GM21367 (cell line): ENCODE measurements around the gene MUC22.
"Not testable (repeated sequence)": the region's sequence is repeated elsewhere in the genome, so short reads cannot be mapped to it uniquely, and the experiment has no call there.

Experiments used
- ATAC-seq: cut with Tn5 transposase; IDR thresholded peaks from one replicate; pipeline ENCODE4 v1.9.1; 2021; ENCODE audit not compliant: unreplicated experiment

The MUC22 gene

DNA sequence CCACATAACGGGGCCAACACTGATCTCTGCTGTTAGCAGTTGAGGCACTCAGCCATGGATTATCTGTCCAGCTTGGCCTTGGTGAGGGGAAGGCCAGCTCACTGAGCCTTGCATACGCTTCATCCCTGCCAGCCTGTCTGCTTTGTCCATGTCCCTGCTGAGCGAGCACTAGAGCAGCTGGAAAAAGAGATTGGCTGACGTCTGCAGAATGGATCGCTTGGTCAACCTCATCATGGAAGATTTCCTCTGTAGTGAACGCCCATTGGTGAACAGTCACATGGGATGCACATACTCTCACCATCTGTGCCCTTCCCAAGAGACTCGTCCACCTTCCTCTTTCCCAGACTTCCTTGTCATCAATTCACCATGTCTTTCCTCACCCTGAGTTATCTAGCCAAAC lies 26.9 kb downstream of the MUC22 start:
- no peak for ATAC-seq

DNA sequence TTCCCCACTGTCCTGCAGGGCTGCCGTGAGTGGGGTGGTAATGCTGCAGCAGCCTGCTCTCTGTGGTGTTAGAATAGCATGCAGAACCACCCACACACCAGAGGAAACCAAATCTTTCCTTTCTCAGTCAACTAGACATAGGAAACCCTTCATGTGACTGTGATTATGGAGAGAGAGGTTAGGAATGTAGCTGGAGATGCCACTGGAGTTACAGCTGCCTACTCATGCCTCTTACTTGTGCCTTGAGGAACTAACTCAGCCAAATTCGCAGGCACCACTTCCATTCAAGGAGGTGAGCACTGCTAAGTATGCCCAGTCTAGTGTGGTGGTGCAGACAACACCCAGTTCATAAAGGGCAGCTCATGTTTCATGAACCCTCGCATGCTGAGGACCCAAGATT lies 27.4 kb downstream of the MUC22 start:
- ATAC-seq = no peak

- ATAC-seq = no peak
These were observed 28.3 kb downstream of the MUC22 start for GRCh38 chr6:31038559-31038958.

GRCh38 chr6:31040801-31041200 lies 30.5 kb downstream of the MUC22 start:
- no peak for ATAC-seq

GRCh38 chr6:31041372-31041974 lies 31.2 kb downstream of the MUC22 start:
- no peak for ATAC-seq

DNA sequence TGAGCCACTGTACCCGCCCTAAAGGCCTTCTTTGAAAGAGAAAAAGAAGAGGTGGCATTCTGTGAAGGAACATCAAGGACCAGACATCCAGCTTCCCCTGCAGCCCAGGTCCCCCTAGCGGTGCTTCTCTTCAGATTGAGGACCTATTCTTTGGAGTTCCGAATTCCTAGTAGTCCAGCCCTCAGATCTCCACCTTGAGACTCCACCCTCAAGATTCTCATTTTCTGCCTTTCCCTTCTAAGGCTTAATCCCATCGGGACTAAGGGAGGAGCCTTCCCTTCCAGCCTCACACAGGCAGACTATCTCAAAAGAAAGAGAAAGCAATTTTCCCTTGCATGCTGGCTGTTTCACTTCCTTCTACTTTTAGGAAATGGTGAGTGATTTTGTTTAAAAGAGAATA lies 32.5 kb downstream of the MUC22 start:
- ATAC-seq = no peak

- no peak for ATAC-seq
These were observed 37.8 kb downstream of the MUC22 start for GRCh38 chr6:31048099-31048498.

GRCh38 chr6:31049518-31049917 lies 39.2 kb downstream of the MUC22 start:
- no peak for ATAC-seq

DNA sequence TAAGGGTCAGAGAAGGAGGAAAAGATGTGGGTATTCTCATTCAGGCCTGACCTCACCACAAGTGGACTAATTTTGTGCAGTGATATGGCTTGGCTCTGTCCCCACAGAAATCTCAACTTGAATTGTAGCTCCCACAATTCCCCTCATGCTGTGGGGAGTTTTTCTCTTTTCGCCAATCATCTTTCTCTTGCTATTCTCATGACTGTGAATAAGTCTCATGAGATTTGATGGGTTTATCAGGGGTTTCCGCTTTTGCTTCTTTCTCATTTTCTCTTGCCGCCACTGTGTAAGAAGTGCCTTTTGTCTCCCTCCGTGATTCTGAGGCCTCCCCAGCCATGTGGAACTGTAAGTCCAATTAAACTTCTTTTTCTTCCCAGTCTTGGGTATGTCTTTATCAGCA lies 42.9 kb downstream of the MUC22 start:
- not testable (repeated sequence) for ATAC-seq

- no peak for ATAC-seq
These were observed 43.6 kb downstream of the MUC22 start for GRCh38 chr6:31053873-31054272.

DNA sequence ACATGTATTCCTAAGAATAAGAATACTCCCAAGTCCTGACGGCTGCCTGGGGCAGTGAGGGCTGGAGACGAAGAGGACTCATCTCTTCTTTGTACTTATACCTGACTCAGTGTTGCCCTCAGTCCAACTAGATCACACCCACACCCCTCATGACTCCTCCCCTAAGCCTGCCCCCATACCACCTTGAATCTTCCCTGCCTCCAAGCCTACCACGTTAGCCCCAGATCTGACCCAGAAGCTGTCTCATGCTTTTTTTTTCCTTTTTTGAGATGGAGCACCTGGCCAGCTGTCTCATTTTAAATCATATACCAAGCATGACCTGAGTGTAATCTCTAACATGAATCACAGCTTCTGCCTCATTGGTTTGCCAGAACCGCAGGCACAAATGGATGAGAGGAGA lies 45.2 kb downstream of the MUC22 start:
- ATAC-seq = no peak

DNA sequence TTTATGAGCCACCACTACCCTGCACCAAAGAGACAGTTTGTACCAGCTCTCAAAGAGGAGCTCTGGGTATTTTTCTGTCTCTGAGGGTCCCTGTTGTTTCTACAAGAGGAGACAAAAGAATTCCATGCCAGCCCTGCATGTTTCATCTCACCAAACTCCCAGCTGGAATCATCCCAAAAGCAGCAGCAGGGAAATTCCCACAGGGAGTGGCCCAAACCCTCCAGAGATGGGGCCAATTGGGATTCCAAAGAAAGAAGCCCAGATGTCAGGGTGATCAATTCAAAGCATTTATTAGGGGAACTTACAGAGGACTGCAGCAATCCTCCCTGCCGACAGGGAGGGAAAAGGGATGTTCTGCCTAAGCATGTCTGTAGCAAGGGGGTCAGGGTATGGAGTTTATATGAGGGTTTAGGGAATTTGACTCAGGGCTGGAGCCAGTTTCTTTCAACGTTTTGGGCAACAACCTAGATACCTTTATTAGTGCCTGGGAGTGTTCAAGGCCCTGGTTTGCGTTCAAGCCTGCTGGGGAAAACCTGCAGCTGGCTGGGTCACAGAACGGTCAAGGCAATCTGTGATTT lies 47.2 kb downstream of the MUC22 start:
- no peak for ATAC-seq

GRCh38 chr6:31058128-31058894 lies 48.0 kb downstream of the MUC22 start:
- ATAC-seq = no peak

DNA sequence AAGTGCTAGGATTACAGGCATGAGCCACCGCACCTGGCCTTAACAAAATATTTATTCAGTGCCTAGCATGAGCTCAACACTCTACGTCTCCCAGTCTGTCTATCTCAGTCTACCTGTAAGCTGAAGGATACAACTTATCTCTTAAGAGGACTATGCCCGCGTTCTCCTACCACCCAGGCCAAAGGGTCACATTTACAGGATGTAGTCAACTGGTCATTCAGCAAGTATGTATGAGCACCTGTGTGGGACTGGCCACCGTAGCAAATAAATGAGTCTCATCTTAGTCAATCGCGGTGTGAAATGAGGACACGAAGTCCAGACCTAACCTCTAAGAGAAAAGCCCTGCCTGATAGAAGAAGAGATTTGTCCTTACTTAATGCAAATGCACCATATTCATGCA lies 49.9 kb downstream of the MUC22 start:
- no peak for ATAC-seq

DNA sequence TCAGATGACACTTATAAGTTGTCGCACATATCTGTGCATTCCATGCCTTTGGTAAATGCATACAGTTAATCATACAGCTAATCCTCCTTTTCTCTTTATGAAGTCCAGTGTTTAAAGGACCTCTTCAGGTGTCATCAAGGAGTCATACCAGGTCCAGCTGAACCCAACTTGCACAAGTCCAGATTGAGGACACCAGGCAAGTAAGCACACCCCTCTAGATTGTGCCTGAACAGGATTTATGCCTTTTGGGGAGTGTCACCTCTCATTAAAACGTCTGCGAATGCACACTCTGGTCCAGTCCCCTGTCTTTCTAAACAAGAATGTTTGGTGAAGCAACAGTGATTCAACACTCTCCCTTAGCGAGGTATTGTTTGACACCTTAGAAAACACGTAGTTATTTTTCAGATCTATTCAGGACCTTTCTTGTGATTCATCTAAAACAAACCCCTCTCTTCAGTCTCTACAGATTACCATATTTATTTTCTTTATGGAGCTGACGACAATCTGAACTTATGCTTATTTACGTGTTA lies 53.7 kb downstream of the MUC22 start:
- ATAC-seq = no peak

DNA sequence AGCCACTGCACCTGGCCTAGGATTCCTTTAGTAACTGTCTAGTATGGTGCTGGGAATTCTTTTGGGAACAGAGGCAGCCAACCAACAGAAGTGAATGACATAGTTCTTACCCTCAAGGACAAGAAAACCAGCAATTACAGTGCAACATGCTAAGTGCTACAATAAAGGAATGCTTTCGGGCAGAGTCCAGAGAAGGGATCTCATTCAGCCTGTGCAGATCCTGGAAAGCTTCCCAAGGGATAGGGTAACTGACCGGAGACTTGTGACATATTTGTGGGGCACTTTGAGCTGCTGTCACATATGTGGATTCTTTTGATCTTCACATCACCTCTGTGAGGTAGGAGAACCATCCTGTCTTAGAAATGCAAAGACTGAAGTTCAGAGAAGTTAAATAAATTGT lies 55.3 kb downstream of the MUC22 start:
- no peak for ATAC-seq

DNA sequence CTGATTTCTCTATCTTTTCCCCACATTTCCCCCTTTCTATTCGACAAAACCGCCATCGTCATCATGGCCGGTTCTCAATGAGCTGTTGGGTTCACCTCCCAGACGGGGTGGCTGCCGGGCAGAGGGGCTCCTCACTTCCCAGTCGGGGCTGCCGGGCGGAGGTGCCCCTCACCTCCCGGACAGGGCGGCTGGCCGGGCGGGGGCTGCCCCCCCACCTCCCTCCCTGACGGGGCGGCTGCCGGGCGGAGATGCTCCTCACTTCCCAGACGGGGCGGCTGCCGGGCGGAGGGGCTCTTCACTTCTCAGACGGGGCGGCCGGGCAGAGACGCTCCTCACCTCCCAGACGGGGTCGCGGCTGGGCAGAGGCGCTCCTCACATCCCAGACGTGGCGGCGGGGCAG lies 56.8 kb downstream of the MUC22 start:
- not testable (repeated sequence) for ATAC-seq

GRCh38 chr6:31067891-31068668 lies 57.8 kb downstream of the MUC22 start:
- not testable (repeated sequence) for ATAC-seq

DNA sequence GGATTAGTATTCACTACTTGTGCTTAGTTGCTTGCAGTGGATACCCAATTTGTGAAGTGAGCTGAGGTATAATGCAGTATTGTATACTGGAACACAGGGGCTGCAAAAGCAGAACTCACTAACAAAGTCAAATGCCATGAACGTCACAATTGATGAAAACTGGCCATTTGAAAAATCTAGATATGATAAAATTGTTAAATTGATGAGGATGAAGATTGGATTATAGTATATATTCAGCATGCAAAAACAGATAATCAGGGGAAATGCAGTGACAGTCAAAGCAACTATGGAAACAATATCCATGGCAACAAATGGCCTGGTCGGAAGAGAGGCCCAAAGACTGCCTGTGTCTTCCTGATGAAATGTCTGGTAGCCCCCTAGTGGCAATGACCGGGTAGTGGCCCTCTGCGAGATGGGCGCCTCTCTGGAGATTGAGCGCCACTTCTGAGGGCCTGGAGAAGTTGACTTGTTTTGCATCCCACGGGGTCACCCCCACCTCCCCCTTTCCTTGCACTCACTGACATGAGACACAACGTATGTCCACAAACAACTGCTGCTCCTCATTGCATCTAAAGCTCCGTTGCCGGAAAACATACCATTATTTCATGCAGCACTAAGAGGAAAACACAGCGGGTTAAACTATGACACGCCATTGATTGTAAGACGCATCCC lies 58.5 kb downstream of the MUC22 start:
- ATAC-seq = no peak

DNA sequence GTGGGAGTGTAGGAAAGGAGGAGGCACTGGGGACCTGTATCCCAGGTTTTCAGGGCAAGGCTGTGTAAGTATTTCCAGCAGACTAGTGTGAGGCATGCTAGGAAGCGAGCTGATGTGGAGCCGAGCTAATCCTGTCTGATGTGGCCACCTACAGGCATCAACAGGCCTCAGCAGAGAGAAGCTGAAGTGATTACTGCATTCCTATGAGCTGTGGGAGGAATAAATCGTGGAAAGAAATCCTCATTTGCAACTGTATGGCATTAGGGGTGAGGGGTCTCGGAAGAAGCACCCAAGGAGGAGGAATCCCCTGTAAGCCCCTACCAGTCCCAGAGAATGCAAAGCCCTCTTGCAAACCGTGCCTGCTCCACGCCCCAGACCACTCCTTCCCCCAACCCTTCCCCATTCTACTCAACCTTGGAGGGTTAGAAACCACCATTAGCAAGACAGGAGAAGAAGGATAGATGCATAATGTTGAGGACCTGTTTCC lies 60.5 kb downstream of the MUC22 start:
- ATAC-seq = no peak

GRCh38 chr6:31074401-31074800 lies 64.1 kb downstream of the MUC22 start:
- ATAC-seq = no peak
